GM18861 (cell line): ENCODE data around the gene SIPA1L3.

Source experiments
- ATAC-seq: cut with Tn5 transposase; IDR thresholded peaks from one replicate; pipeline ENCODE4 v1.9.1; 2021; ENCODE audit not compliant: unreplicated experiment

The SIPA1L3 gene

GRCh38 chr19:37946132-37946531 lies 39.1 kb downstream of the SIPA1L3 start:
- ATAC-seq, result no peak

GRCh38 chr19:37947778-37948177 lies 40.8 kb downstream of the SIPA1L3 start:
- ATAC-seq, result no peak

- ATAC-seq, result no peak
These were observed 41.4 kb downstream of the SIPA1L3 start for GRCh38 chr19:37948362-37948761.

GRCh38 chr19:37950471-37951175 lies 43.6 kb downstream of the SIPA1L3 start:
- ATAC-seq, result no peak

- no peak for ATAC-seq
These were observed 44.8 kb downstream of the SIPA1L3 start for GRCh38 chr19:37951816-37952210.

- no peak for ATAC-seq
These were observed 46.3 kb downstream of the SIPA1L3 start for GRCh38 chr19:37953171-37953917.

- no peak for ATAC-seq
These were observed 46.9 kb downstream of the SIPA1L3 start for GRCh38 chr19:37953918-37954303.

GRCh38 chr19:37954421-37954874 lies 47.4 kb downstream of the SIPA1L3 start:
- ATAC-seq, result no peak

- ATAC-seq, result no peak
These were observed 49.0 kb downstream of the SIPA1L3 start for GRCh38 chr19:37955986-37956385.

- ATAC-seq, result no peak
These were observed 50.2 kb downstream of the SIPA1L3 start for GRCh38 chr19:37957176-37957575.

- ATAC-seq, result no peak
These were observed 52.7 kb downstream of the SIPA1L3 start for GRCh38 chr19:37959665-37960114.

- ATAC-seq, result no peak
These were observed 54.2 kb downstream of the SIPA1L3 start for GRCh38 chr19:37961198-37961597.

GRCh38 chr19:37963190-37963936 lies 56.4 kb downstream of the SIPA1L3 start:
- no peak for ATAC-seq

GRCh38 chr19:37964109-37964508 lies 57.1 kb downstream of the SIPA1L3 start:
- ATAC-seq, result no peak

GRCh38 chr19:37966211-37966661 lies 59.2 kb downstream of the SIPA1L3 start:
- no peak for ATAC-seq

GRCh38 chr19:37966662-37967231 lies 59.7 kb downstream of the SIPA1L3 start:
- no peak for ATAC-seq

- ATAC-seq, result no peak
These were observed 62.7 kb downstream of the SIPA1L3 start for GRCh38 chr19:37969695-37970094.

GRCh38 chr19:37970699-37971098 lies 63.7 kb downstream of the SIPA1L3 start:
- ATAC-seq, result no peak

GRCh38 chr19:37972803-37973202 lies 65.8 kb downstream of the SIPA1L3 start:
- no peak for ATAC-seq

- no peak for ATAC-seq
These were observed 66.7 kb downstream of the SIPA1L3 start for GRCh38 chr19:37973666-37974065.

GRCh38 chr19:37975071-37975470 lies 68.1 kb downstream of the SIPA1L3 start:
- no peak for ATAC-seq
